Upper lobe of left lung (tissue), 4 donors: ENCODE measurements around the gene TMCC1.

ENCODE experiments used
- CTCF ChIP-seq, 6 experiments: fragments of 450-650 bp in 4 of 6; fragments of 200-600 bp in 2 of 6; sonication (generic) in 2 of 6; IDR thresholded peaks; one replicate each; pipeline ENCODE4 v1.5.1; 2016 to 2019; ENCODE audit warnings: antibody characterized with exemption in 6 of 6
- EP300 ChIP-seq, 4 donors: sonication (generic); formaldehyde crosslinking; IDR thresholded peaks; one replicate each; pipeline ENCODE4 v1.5.1; 2017; ENCODE audit warnings: antibody characterized with exemption in 4 of 4, control low read depth in 2 of 4
- POLR2A ChIP-seq, 4 donors: fragments of 450-650 bp; IDR thresholded peaks; one replicate each; pipeline ENCODE4 v1.5.1; 2016 to 2017; ENCODE audit warnings: antibody characterized with exemption in 4 of 4, mild to moderate bottlenecking in 2 of 4
- POLR2AphosphoS5 ChIP-seq, 2 donors: sonication (generic); formaldehyde crosslinking; IDR thresholded peaks; one replicate each; pipeline ENCODE4 v1.5.1; 2017; ENCODE audit warnings: antibody characterized with exemption in 2 of 2

- TF ChIP-seq POLR2A (IDR thresholded peaks at IDR 0.05) (no peak), POLR2AphosphoS5 (IDR thresholded peaks at IDR 0.05) (no peak), CTCF (IDR thresholded peaks at IDR 0.05) (no peak), EP300 (IDR thresholded peaks at IDR 0.05) (no peak)
Observed at GRCh38 chr3:129695230-129695629, 198.3 kb downstream of the TMCC1 start.
